Gastroesophageal sphincter (tissue), 4 donors: ENCODE results near the gene ZDHHC16. TPM values are rescaled to one million over a fixed set of nuclear protein-coding genes. Genes with fewer than 3 reads are reported as not detected.
A peak's percentile ranks its signal among the peaks of the same experiment; 100 is the strongest.

Source experiments
- ATAC-seq: fragments of 150-250 bp; one replicate; pipeline ENCODE4 v1.9.1; 2016; ENCODE audit warnings: mild to moderate bottlenecking, moderate library complexity
- H3K27ac ChIP-seq, 4 donors: fragments of 200-600 bp; sonication (generic) in 3 of 4; 1 replicate in 3 of 4; 2 replicates in 1 of 4; pipeline ENCODE4 v1.5.1; 2016 to 2019
- H3K27me3 ChIP-seq: fragments of 200-600 bp; sonication (generic); one replicate; pipeline ENCODE4 v1.5.1; 2019
- H3K36me3 ChIP-seq, 2 donors: fragments of 200-600 bp; sonication (generic); one replicate each; pipeline ENCODE4 v1.5.1; 2019; ENCODE audit warnings: control low read depth in 1 of 2
- H3K4me1 ChIP-seq, 3 donors: fragments of 200-600 bp; sonication (generic); 1 replicate in 2 of 3; 2 replicates in 1 of 3; pipeline ENCODE4 v1.5.1; 2016 to 2019; ENCODE audit warnings: control low read depth in 2 of 3
- H3K4me3 ChIP-seq, 2 donors: fragments of 200-600 bp; sonication (generic); one replicate each; pipeline ENCODE4 v1.5.1; 2019; ENCODE audit warnings: mild to moderate bottlenecking in 1 of 2, moderate library complexity in 1 of 2
- H3K9me3 ChIP-seq, 3 donors: fragments of 200-600 bp; sonication (generic); one replicate each; pipeline ENCODE4 v1.5.1; 2017 to 2019; ENCODE audit warnings: control low read depth in 2 of 3
- EP300 ChIP-seq: sonication (generic); formaldehyde crosslinking; IDR thresholded peaks from one replicate; pipeline ENCODE4 v1.6.1; 2017; ENCODE audit warnings: antibody characterized with exemption, mild to moderate bottlenecking
- POLR2A ChIP-seq, 2 donors: fragments of 450-650 bp; IDR thresholded peaks; one replicate each; pipeline ENCODE4 v1.6.1; 2017; ENCODE audit warnings: antibody characterized with exemption in 2 of 2, mild to moderate bottlenecking in 2 of 2, moderate library complexity in 1 of 2
- POLR2AphosphoS5 ChIP-seq: sonication (generic); formaldehyde crosslinking; IDR thresholded peaks from one replicate; pipeline ENCODE4 v1.6.1; 2017; ENCODE audit warnings: antibody characterized with exemption
- WGBS, 2 donors: methylation state at CpG; one replicate each; pipeline ENCODE4 v1.1.5; 2018; ENCODE audit warnings: low coverage in 1 of 2; 5-methylcytosine and 5-hydroxymethylcytosine counted together
- total RNA-seq, 4 donors: library from RNA; depleted of rRNA; stranded (reverse); fragments of >200 nt; gene quantifications; one replicate each; pipeline ENCODE4 v1.1.0, GENCODE V29; 2016
- TF ChIP-seq, protein P1 (sequence below), 4 experiments: fragments of 200-600 bp in 2 of 4; fragments of 450-650 bp in 2 of 4; sonication (generic) in 1 of 4; IDR thresholded peaks; one replicate each; pipeline ENCODE4 v1.5.1; 2017 to 2019; ENCODE audit warnings: antibody characterized with exemption in 4 of 4, mild to moderate bottlenecking in 2 of 4, moderate library complexity in 2 of 4

The ZDHHC16 gene
- total RNA-seq, 4 donors from 2014 or later, result 22.3 to 31.6 (median 25.3) TPM

DNA sequence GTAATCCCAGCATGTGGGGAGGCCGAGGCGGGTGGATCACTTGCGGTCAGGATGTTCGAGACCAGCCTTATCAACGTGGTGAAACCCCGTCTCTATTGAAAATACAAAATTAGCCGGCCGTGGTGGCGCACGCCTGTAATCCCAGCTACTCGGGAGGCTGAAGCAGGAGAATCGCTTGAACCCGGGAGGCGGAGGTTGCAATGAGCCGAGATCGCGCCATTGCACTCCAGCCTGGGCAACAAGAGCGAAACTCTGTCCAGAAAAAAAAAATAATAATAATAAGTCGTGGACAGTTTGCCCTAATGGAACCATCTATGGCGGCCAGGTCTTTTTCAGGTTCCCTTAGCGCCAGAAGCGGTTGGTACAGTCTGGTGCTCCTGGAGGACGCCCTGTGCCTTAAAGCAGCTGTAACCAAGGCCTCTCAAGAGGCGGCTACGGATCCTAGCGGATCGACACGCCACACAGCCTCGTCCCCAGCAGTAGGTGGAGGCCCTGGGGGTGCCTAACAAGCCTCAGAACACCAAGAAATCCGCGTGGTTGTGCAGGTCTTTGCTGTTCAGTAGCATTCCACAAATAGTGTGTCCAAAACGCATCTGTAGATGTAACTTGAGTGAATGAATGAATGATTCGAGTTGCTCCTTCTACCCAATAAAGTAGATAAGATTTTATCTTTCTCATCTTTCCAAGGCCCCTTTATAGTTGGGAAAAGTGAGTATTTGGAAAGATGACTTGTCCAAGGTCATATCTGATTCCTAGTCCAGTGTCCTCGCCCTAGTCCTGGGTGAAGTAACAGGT is 19.0 kb upstream of the ZDHHC16 start:
- H3K27ac ChIP-seq, result peak overlapping the region; percentile 74 to 95 (median 91)

DNA sequence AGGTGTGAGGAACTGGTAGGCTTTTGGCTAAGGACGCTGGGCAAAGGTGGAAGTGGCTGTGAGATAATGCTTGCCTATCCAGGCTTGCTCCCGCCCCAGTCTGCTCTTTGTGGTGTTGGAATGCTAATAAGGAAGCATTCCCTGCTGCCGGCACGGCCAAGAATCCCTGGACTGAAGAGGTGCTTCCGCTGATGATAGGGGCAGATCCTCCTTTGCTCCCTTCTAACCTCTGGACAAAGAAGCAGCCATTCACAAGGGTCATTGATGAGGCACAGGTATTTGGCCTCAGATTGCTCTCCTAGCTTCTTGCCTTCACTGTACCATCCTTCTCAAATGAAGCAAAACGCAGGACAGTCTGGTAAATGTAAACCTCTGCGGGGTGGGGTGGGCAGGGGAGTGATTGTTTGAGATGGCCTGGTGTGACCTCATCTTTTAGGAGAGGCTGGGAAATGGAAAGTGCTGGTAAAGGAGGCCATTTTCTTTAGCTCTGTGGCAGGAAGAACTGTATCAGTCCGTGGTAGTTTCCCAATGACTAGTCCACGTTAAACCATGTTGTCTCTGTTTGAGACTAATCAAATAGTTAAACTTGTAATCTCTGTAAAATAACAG is 18.3 kb upstream of the ZDHHC16 start:
- 10 to 12% methylated on average over 3 to 4 of the region's 9 CpGs for WGBS, 2 donors
- Histone ChIP-seq H3K27ac (peak overlapping the region in 3 of 4 donors; percentile 91 to 95 (median 91)), H3K36me3 (peaks cover 9 to 46% of the 10 kb centered on the region in 2 donors), H3K9me3 (no peaks in the 10 kb centered on the region), H3K27me3 (no peaks in the 10 kb centered on the region), H3K4me1 (peaks cover 0 to 59% (median 19%) of the 10 kb centered on the region in 3 donors), H3K4me3 (peak overlapping the region; percentile 85 to 91)
- TF ChIP-seq EP300 (no peak), POLR2AphosphoS5 (no peak), POLR2A (IDR thresholded peaks at IDR 0.05) (no peak)
- TF ChIP-seq, protein P1, sequence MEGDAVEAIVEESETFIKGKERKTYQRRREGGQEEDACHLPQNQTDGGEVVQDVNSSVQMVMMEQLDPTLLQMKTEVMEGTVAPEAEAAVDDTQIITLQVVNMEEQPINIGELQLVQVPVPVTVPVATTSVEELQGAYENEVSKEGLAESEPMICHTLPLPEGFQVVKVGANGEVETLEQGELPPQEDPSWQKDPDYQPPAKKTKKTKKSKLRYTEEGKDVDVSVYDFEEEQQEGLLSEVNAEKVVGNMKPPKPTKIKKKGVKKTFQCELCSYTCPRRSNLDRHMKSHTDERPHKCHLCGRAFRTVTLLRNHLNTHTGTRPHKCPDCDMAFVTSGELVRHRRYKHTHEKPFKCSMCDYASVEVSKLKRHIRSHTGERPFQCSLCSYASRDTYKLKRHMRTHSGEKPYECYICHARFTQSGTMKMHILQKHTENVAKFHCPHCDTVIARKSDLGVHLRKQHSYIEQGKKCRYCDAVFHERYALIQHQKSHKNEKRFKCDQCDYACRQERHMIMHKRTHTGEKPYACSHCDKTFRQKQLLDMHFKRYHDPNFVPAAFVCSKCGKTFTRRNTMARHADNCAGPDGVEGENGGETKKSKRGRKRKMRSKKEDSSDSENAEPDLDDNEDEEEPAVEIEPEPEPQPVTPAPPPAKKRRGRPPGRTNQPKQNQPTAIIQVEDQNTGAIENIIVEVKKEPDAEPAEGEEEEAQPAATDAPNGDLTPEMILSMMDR (IDR thresholded peaks at IDR 0.05), result no peak
- no peak for ATAC-seq

More for the DNA sequence above, 19.0 kb upstream of the ZDHHC16 start:
- H3K4me1 ChIP-seq, result peaks cover 0 to 59% (median 19%) of the 10 kb centered on the region in 3 donors
- H3K4me3 ChIP-seq, result peak overlapping the region; percentile 85 to 91
- 12 to 16% methylated on average over 13 to 21 of the region's 34 CpGs for WGBS, 2 donors
- TF ChIP-seq EP300 (no peak), POLR2AphosphoS5 (no peak), POLR2A (IDR thresholded peaks at IDR 0.05) (no peak)
- TF ChIP-seq, protein P1 (IDR thresholded peaks at IDR 0.05), result no peak
- H3K9me3 ChIP-seq, result no peaks in the 10 kb centered on the region
- no peak for ATAC-seq
- H3K36me3 ChIP-seq, result peaks cover 8 to 48% of the 10 kb centered on the region in 2 donors
- no peaks in the 10 kb centered on the region for H3K27me3 ChIP-seq

DNA sequence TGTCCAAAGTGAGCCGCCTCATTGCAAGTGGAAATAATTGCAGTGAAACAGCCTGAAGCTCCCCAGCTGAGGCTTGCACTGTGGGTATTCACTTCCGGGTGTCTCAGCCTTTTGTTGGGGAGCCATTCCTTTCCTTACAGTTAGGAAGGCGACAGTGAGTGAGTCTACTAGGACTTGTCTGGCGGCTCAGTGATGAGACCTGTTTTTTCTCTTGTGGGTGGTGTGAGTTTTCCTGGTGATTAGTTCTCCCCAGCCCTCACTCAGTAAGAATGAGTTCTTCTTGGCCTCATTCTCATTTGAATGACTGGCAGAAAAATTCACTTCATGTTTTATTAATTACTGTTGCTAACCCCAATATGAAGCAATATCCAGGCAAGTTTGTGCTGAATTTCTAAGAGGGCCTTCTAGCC is 17.4 kb upstream of the ZDHHC16 start:
- Histone ChIP-seq H3K27me3 (no peaks in the 10 kb centered on the region), H3K27ac (peak overlapping the region in 3 of 4 donors; percentile 8 to 95 (median 91)), H3K36me3 (peaks cover 9 to 43% of the 10 kb centered on the region in 2 donors), H3K4me3 (peak overlapping the region in 1 of 2 donors; percentile 91), H3K9me3 (no peaks in the 10 kb centered on the region), H3K4me1 (peaks cover 0 to 51% (median 19%) of the 10 kb centered on the region in 3 donors)
- WGBS, 2 donors, result 47 to 53% methylated on average over 3 to 4 of the region's 4 CpGs
- TF ChIP-seq, protein P1 (IDR thresholded peaks at IDR 0.05), result no peak
- TF ChIP-seq POLR2AphosphoS5 (no peak), POLR2A (IDR thresholded peaks at IDR 0.05) (no peak), EP300 (no peak)
- ATAC-seq, result no peak

DNA sequence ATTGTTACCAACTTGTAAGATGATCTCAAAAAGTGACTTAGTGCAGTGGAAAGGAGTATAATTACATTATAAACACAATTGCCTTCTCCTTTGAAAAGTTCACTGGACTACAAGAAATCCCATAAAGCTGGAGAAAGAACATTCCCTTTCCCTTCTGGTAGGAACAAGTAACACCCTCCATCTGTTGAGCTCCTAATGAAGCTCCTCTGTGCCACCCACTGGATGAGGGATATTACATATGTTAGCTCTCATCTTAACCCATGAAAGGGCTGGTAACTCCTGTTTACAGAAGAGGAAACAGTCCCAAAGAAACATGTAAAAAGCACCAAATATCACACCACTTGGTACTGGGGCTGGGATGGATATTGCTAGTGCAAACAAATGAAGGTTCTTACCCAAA is 11.9 kb upstream of the ZDHHC16 start:
- TF ChIP-seq EP300 (no peak), POLR2AphosphoS5 (no peak), POLR2A (IDR thresholded peaks at IDR 0.05) (no peak)
- TF ChIP-seq, protein P1 (IDR thresholded peaks at IDR 0.05), result no peak
- no peaks in the 10 kb centered on the region for H3K9me3 ChIP-seq
- peaks cover 9 to 94% of the 10 kb centered on the region in 2 donors for H3K36me3 ChIP-seq
- H3K4me3 ChIP-seq, result no peak overlapping the region
- ATAC-seq, result no peak
- H3K4me1 ChIP-seq, result peaks cover 0 to 9% (median 0%) of the 10 kb centered on the region in 3 donors
- H3K27me3 ChIP-seq, result no peaks in the 10 kb centered on the region
- no peak overlapping the region for H3K27ac ChIP-seq
